Fibroblast of skin of scalp (primary cell): ENCODE results near the gene GZF1.

ENCODE experiments used
- DNase-seq: peaks from one replicate; pipeline ENCODE4 v3.0.0-alpha.2; 2013

Gene GZF1

GRCh38 chr20:23370274-23370673 lies 8.3 kb downstream of the GZF1 start:
- no peak for DNase-seq

GRCh38 chr20:23370873-23371272 lies 8.9 kb downstream of the GZF1 start:
- DNase-seq, result no peak

GRCh38 chr20:23371496-23371895 lies 9.5 kb downstream of the GZF1 start:
- no peak for DNase-seq

- DNase-seq, result no peak
Measured at GRCh38 chr20:23374441-23374840, 12.5 kb downstream of the GZF1 start.

- no peak for DNase-seq
Measured at GRCh38 chr20:23375827-23376226, 13.8 kb downstream of the GZF1 start.

GRCh38 chr20:23379772-23380171 lies 17.8 kb downstream of the GZF1 start:
- no peak for DNase-seq

GRCh38 chr20:23381876-23382275 lies 19.9 kb downstream of the GZF1 start:
- no peak for DNase-seq

GRCh38 chr20:23386304-23387117 lies 24.5 kb downstream of the GZF1 start:
- DNase-seq, result no peak

- DNase-seq, result no peak
Measured at GRCh38 chr20:23387118-23387443, 25.1 kb downstream of the GZF1 start.

GRCh38 chr20:23390091-23390774 lies 28.3 kb downstream of the GZF1 start:
- no peak for DNase-seq

GRCh38 chr20:23391707-23392310 lies 29.8 kb downstream of the GZF1 start:
- DNase-seq, result no peak

- no peak for DNase-seq
Measured at GRCh38 chr20:23393996-23394775, 32.2 kb downstream of the GZF1 start.

GRCh38 chr20:23396950-23397627 lies 35.1 kb downstream of the GZF1 start:
- DNase-seq, result no peak

- DNase-seq, result peak; percentile 31
Measured at GRCh38 chr20:23397961-23398360, 36.0 kb downstream of the GZF1 start.

- peak; percentile 24 for DNase-seq
Measured at GRCh38 chr20:23399568-23400241, 37.7 kb downstream of the GZF1 start.

- no peak for DNase-seq
Measured at GRCh38 chr20:23401051-23401450, 39.1 kb downstream of the GZF1 start.

- DNase-seq, result no peak
Measured at GRCh38 chr20:23403751-23404150, 41.8 kb downstream of the GZF1 start.

- DNase-seq, result no peak
Measured at GRCh38 chr20:23404196-23404595, 42.2 kb downstream of the GZF1 start.

GRCh38 chr20:23406880-23407279 lies 44.9 kb downstream of the GZF1 start:
- DNase-seq, result no peak

GRCh38 chr20:23407781-23408464 lies 45.9 kb downstream of the GZF1 start:
- no peak for DNase-seq

- DNase-seq, result no peak
Measured at GRCh38 chr20:23408957-23409356, 47.0 kb downstream of the GZF1 start.
